ENCODE measurements around the gene RDH11.

GRCh38 chr14:67675219-67675582 is 20.4 kb downstream of the RDH11 start:
- TF ChIP-seq, protein P1, sequence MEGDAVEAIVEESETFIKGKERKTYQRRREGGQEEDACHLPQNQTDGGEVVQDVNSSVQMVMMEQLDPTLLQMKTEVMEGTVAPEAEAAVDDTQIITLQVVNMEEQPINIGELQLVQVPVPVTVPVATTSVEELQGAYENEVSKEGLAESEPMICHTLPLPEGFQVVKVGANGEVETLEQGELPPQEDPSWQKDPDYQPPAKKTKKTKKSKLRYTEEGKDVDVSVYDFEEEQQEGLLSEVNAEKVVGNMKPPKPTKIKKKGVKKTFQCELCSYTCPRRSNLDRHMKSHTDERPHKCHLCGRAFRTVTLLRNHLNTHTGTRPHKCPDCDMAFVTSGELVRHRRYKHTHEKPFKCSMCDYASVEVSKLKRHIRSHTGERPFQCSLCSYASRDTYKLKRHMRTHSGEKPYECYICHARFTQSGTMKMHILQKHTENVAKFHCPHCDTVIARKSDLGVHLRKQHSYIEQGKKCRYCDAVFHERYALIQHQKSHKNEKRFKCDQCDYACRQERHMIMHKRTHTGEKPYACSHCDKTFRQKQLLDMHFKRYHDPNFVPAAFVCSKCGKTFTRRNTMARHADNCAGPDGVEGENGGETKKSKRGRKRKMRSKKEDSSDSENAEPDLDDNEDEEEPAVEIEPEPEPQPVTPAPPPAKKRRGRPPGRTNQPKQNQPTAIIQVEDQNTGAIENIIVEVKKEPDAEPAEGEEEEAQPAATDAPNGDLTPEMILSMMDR (conservative IDR thresholded peaks at IDR 0.05), result no peak
- no peak for TF ChIP-seq ZFX (IDR thresholded peaks at IDR 0.05)

All from C4-2B (cell line).